ENCODE results near the gene PRRC2B. TPM values are rescaled to one million over a fixed set of nuclear protein-coding genes. Genes with fewer than 3 reads are reported as not detected.
A peak's percentile ranks its signal among the peaks of the same experiment; 100 is the strongest.

PRRC2B gene
- total RNA-seq, 1 experiment from 2014 or later = 48.4 TPM

DNA sequence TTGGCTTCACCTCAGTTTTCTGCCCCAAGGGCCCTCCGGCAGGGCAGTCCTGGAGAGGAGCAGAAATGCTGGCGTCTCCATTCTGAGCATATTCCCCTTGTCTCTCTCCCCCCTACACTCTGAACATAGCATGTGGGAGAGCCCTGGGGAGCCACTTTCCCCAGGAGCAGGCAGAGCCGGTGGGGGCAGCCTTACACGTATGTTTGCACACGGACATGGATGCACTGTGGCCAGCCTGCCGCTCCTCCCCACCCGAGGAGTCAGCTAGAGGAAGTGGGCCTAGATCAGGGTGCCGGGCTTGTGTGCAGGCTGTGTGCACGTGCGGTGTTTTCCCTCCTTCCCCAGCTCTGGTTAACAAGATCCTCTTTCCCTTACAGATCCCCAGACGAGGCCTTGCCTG, 83.5 kb downstream of the PRRC2B start:
- in situ Hi-C loops (cut with HindIII; ENCODE audit: low sequenced_read_pairs) = no loop called here
- no peak for DNase-seq (ENCODE audit: low spot score)

DNA sequence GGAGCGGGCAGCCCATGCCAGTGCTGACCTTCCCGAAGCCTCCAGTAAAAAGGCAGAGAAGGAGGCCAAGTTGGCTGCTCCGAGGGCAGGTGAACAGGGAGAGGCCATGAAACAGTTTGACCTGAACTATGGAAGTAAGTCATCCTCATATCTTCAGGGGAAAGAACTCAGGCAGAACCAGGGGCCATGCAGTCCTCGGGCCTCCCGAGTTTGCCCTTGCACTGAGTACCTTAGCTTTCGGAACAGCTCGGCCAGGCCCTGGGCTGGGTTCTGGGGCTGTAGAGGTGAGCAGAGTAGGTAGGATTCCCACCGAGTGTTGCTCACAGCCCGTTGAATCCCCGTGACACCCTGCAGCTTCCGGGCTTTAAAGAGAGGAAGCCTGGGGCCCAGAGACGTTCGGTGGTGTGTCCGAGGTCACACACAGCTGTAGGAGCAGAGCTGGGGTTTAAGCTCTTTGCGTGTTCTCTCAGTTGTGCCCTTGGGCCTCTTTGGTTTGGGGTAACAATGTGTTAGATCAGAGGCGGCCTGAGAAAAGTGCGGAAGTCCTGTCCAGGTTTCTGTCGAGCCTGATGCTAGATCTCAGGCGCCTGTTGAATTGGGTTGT, 84.0 kb downstream of the PRRC2B start:
- no peak for DNase-seq (ENCODE audit: low spot score)
- in situ Hi-C loops (cut with HindIII; ENCODE audit: low sequenced_read_pairs) = no loop called here

DNA sequence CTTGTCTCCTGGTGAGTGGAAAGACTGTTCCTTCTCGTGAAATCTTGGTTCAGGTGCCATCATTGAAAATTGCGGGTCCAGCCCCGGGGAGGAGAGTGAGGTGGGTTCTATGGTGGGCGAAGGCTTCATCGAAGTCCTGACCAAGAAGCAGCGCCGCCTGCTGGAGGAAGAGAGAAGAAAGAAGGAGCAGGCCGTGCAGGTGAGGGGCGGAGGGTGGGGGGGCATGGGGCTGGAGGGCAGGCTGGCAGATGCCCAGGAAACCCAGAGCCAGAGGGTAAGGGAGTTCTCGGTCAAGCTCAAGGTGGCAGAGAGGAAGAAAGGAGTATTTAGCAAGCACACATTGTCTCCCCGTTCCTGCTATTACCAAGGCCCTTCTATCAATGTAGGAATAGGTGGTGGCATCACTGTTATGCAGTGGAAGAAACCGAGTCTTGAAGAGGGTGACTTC, 84.6 kb downstream of the PRRC2B start:
- DNase-seq (ENCODE audit: low spot score) = peak; percentile 41
- in situ Hi-C loops (cut with HindIII; ENCODE audit: low sequenced_read_pairs) = no loop called here

DNA sequence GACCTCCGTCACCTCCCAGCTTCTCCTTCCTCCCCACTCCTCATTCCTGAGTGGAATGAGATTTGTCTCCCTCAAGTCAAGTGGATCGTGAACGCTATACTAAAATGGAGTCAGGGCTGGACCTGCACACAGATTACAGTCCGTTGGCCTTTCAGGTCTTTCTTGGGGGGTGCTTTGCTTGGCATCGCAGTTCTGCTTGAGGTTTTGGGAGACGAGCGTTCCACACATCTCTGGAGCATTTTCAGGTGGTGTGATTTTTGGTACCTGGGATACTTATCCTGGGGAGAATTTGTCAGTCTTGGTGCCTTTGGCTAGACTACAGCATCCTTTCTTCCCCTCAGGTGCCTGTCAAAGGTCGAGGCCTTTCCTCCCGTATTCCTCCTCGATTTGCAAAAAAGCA, 85.0 kb downstream of the PRRC2B start:
- no peak for DNase-seq (ENCODE audit: low spot score)
- in situ Hi-C loops (cut with HindIII; ENCODE audit: low sequenced_read_pairs) = no loop called here

DNA sequence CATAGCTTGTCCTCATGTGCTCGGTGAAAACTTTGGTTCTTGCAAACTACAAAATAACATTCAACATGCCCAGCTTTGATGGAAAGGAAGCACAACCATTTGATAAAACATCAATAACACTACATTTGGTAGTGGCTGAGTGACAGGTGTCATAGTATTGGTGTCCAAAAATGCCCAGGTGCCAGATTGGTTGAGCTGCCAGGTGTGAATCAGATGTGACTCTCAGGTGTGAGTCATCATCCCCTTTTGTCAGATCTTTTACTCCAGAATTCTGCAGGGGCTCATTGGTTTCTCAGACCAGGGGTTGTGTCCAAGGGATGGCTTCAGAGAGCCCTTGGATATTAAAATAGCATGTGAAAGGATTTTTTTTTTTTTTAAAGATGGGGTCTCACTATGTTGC, 86.4 kb downstream of the PRRC2B start:
- DNase-seq (ENCODE audit: low spot score) = no peak
- in situ Hi-C loops (cut with HindIII; ENCODE audit: low sequenced_read_pairs) = no loop called here

DNA sequence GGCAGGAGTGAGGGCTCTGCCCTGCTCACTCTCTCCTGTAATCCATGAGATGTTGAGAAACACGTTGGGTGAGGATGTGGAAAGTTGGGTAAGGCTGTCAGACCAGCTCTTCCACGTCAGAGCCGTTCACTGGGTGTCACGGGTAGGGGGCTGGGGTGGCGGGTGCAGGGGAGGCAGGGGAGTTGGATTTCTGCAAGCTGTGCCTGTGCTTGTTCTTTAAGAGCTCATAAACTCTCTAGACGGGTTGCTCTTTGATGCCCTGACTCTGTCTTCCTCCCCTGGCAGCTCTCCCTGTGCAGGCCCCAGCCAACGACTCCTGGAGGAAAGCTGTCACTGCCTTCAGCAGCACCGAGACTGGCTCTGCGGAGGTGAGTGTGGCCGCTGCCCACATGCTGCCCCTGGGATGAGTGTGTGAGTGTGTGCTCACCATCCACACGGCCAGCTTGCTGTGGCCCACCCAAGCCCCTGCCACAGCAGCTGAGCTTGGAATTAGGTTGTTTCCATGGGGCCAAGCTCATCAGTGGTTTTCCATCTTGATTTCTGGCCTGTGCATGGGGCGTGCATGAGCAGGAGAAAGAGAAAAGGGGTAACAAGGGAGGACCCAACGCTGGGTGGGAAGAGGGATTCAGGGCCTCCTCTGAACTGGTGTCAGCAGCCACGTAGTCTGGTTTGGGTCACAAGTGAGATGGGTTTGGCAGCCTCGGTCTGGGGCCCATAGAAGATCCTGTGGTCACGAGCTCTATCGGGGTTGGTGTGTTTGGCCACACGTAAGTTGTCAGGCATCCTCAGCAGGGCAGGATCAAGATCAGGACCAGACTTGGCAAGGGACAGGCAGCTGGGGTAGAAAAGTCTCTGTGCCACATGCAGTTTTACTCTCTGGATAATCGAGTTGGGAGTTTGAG, 87.8 kb downstream of the PRRC2B start:
- DNase-seq (ENCODE audit: low spot score) = peak; percentile 46
- in situ Hi-C loops (cut with HindIII; ENCODE audit: low sequenced_read_pairs) = no loop called here

DNA sequence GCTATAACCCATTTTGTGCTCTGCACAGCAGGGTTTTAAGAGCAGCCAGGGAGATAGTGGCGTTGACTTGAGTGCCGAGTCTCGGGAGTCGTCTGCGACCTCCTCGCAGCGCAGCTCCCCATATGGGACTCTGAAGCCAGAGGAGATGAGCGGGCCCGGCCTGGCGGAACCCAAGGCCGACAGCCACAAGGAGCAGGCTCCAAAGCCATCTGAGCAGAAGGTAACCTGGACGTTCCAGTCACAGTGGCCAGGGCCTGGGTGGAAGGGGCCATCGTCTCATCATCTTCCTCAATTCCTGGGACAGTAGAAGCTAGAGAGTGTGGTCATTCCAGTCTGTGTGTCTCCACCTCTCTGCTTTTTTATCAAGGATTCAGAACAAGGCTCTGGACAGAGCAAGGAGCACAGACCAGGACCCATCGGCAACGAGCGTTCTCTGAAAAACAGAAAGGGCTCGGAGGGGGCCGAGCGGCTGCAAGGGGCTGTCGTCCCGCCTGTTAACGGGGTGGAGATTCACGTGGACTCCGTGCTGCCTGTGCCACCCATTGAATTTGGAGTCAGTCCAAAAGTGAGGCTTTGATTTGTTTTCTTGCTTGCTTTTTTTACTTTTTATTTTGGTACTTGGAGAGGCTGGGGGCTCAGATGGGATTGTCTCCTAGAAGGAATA, 88.6 kb downstream of the PRRC2B start:
- no peak for DNase-seq (ENCODE audit: low spot score)
- in situ Hi-C loops (cut with HindIII; ENCODE audit: low sequenced_read_pairs) = no loop called here

DNA sequence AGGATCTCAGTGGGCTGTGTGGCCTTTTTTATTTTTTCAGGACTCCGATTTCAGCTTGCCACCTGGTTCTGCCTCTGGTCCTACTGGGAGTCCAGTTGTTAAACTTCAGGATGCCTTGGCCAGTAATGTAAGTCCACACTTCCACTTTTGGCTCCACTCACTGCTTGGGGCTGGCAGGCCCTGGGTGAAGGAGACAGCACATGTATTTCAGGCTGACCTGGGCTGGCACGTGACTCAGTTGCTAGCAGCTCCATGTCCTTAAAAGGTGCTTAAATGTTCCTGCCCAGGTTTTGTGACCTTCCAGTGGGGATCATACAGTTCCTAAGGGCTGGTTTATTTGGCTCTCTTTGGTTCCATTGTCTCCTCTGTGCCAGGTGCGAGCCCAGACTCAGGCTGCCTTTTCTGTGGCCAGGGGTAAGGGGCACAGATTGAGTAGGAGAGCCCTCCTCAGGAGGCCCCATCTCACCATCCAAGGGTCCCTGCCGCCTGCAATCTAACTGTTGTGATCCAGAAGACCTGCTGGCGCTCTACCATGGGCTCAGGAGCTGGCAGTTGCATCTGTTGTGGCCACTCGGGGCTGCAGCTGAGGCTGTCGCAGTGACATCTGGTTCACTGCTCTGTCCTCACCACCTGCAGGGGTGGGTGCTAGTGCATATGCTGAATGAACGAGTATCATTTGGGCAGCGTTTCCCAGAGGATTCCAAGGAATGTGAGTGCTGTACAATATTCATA, 89.6 kb downstream of the PRRC2B start:
- peak; percentile 64 for DNase-seq (ENCODE audit: low spot score)
- in situ Hi-C loops (cut with HindIII; ENCODE audit: low sequenced_read_pairs) = no loop called here

DNA sequence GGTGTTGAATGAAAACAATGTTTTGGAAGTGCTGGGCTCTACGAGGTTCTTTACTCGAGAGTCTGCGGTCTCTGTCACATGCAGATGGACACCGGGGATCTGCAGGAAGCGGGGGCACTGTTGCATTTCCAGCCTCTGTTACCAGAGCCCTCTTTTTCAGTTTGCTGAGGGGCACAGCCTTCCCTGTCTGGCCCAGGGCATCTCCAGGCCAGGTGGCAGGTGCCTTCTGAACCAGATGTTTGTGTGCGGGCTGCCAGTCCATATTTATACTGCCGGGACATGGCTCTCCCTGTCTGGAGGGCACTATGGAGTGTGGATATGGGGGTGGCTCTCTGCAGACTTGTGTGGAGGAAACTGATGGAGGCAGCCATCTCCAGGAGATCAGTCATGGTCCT, 90.2 kb downstream of the PRRC2B start:
- in situ Hi-C loops (cut with HindIII; ENCODE audit: low sequenced_read_pairs) = no loop called here
- no peak for DNase-seq (ENCODE audit: low spot score)

DNA sequence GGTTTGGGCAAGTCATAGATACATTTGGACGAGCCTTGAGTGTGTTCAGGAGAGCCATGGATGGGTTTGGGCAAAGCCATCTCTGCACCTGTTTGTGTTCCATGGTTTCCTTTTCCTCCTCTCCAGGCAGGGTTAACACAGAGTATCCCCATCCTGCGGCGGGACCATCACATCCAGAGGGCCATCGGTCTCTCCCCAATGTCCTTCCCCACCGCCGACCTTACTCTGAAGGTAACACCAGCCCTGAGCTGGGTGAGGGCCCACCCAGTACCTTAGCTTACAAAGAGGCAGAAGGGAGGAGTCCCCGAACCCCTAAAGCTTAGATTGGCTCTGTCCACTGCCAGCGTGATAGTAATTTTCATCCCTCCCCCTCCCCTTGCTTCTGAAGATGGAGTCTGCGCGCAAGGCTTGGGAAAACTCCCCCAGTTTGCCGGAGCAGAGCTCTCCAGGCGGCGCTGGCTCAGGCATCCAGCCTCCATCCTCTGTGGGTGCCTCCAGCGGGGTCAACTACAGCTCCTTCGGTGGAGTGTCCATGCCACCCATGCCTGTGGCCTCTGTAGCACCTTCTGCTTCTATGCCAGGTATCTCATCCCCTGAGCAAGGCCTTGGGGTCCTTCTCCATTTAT, 90.8 kb downstream of the PRRC2B start:
- no peak for DNase-seq (ENCODE audit: low spot score)
- in situ Hi-C loops (cut with HindIII; ENCODE audit: low sequenced_read_pairs) = no loop called here

DNA sequence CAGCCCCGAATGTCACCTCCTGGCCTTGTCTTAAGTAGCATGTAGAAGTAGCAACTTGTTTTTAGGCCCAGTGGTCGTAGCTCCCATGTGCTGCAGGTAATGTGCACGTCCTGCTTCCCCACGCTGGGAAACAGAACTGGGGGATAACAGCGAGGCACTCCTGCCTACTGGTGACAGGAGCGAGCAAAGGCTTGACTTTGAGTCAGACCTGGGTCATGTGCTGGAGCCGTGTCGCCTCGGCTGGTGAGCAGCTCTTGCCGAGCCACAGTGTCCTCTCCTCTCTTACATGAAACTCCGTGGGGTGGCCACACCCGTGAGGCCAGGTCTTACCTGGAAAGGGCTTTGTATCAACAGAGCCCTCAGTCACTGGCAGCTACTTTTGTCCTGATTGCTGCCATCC, 91.3 kb downstream of the PRRC2B start:
- DNase-seq (ENCODE audit: low spot score) = no peak
- in situ Hi-C loops (cut with HindIII; ENCODE audit: low sequenced_read_pairs) = no loop called here

DNA sequence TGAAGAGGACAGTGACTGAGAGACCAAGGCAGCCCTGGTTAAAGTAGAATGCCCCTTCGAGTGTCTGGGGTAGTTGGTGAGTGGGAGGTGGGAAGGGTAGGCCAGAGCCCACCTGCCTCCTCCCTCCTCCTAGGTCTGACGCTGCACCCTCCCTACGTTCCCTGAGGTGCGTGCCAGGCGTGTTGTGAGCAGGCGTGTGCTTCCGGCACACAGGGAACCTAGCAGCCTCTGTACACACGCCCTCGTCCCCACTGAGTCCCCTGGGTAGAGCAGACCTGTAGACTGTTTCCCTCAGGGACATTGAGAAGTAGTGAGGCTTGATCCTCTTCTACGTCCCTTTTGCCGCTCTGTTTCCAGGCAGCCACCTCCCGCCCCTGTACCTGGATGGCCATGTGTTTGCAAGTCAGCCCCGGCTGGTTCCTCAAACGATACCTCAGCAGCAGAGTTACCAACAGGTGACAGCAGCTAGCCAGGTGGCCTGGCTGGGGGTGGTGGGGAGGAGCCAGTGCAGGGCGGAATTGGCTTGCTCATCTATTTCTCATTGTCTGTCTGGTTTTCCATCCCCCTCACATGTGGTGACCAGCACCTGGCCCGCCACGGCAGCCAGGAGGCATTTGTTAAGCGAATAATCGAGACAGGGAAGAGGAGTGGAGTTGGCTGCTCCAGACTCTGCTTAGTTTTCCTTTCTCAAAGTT, 92.0 kb downstream of the PRRC2B start:
- peak; percentile 70 for DNase-seq (ENCODE audit: low spot score)
- in situ Hi-C loops (cut with HindIII; ENCODE audit: low sequenced_read_pairs) = no loop called here

DNA sequence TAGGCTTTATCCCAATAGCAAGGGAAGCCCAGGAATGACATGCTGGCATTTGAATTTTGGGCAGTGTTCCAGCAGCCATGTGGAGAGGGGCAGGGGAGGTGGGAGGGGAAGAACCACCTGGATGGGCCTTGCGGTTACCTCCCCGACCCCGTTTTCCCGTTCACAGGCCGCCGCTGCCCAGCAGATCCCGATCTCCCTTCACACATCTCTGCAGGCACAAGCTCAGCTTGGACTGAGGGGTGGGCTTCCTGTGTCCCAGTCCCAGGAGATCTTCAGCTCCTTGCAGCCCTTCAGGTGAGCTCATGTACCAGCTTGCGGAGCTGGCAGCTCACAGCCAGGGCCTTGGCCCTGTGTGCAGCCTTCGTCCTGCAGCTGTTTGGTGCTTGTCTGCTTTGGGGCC, 93.1 kb downstream of the PRRC2B start:
- DNase-seq (ENCODE audit: low spot score) = no peak
- in situ Hi-C loops (cut with HindIII; ENCODE audit: low sequenced_read_pairs) = no loop called here

DNA sequence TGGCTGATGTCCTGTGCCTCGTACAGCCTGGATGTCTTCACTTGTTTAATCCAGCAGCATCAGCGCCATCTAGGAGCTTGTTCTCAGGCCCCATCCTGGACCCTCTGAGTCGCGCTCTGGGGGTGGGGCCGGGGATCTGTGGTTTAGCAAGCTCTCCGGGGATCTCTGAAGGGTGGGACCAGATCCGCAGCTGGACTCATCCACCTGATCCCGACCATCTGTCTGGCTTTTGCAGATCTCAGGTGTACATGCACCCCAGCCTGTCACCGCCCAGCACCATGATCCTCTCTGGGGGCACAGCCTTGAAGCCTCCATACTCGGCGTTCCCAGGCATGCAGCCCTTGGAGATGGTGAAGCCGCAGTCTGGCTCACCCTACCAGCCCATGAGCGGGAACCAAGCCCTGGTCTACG, 93.7 kb downstream of the PRRC2B start:
- in situ Hi-C loops (cut with HindIII; ENCODE audit: low sequenced_read_pairs) = no loop called here
- no peak for DNase-seq (ENCODE audit: low spot score)

DNA sequence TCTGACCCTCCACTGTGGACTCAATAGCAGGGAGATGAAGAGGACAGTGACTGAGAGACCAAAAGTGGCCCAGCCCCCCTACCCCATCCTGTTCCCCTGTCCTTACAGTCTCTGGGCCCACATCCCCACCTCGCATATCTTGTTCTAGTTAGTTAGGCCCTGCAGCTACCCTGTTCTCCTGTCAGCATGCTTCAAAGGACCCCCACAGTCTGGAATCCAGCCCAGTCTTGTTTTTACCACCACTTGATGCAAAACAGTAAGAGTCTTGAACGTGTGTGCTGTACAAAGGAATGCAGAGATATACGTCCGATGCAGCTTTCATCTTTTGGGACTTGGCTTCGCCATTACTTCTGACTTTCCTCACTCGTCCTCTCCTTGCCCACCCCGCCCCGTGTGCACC, 96.6 kb downstream of the PRRC2B start:
- in situ Hi-C loops (cut with HindIII; ENCODE audit: low sequenced_read_pairs) = no loop called here

DNA sequence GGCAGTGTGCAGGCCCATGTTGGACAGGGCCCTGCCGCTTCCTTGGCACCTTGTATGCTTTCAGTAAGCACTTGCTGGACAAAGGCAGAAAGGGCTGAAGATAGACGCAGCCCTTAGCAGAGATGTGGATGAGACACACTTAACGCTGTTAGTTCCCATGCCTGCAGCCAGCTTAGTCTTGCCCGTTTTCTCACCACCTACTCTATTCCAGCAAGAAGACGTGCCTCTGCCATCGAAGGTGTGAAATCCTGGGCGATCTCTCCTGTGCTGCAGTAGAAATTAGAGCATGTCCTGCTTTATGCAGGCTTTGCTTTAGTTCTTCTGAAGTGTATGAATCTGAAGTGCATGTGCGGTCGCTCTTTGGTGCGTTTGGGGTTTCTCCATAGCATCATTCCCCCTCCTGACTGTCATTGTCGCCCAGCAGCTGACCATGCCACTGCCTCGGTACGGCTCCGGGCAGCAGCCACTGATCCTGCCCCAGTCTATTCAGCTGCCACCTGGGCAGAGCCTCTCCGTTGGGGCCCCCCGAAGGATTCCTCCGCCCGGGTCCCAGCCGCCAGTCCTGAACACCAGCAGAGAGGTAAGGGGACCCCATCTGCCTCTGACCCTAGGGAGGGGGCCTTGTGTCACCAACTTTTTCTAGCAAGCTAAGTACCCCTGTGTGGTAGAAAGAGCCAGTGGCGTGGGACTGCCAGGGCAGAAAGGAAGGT, 97.3 kb downstream of the PRRC2B start:
- in situ Hi-C loops (cut with HindIII; ENCODE audit: low sequenced_read_pairs) = no loop called here
- no peak for DNase-seq (ENCODE audit: low spot score)

More for the DNA sequence above, 96.6 kb downstream of the PRRC2B start:
- no peak for DNase-seq (ENCODE audit: low spot score)

DNA sequence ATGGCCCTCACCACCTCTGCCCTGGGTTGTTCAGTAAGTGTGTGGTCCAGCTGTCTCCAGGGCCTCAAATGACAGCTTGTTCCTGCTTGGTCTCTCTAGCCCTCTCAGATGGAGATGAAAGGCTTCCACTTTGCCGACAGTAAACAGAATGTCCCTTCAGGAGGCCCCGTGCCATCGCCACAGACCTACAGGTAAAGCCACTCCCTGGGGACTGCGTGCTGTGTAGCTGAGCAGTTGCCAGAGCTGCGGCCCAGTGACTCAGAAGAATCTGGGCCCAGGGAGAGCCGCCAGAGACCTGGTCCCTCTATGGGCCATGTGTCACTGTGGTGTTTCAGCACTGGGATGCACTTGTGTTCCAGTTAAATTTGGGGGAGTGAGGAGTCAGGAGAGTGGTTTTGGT, 98.2 kb downstream of the PRRC2B start:
- no peak for DNase-seq (ENCODE audit: low spot score)
- in situ Hi-C loops (cut with HindIII; ENCODE audit: low sequenced_read_pairs) = no loop called here

DNA sequence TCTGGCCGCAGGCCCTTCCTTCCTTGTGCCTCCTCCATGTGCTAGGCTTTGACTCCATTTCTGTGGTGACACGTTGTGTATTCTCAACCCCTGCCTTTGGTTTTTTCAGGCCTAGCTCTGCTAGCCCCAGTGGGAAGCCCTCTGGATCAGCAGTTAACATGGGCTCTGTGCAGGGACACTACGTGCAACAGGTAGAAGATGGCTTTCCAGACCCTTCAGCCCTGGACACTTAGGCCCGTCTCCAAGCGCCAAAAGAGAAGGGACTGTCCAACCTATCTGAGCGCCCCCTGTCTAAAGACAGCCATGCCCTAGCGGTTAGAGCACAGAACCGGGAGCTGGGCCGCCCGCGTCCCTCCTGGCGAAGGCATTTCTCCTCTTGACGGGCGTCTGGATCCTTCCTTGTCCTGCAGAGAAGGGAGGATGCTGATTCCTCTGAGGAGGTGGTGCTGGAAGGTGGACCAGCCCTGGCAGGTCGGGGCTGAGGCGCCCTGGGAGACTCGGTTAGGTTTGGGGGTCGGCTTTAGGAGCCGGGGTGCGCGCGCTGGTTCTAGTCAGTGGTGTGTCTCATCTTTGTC, 100.5 kb downstream of the PRRC2B start:
- no peak for DNase-seq (ENCODE audit: low spot score)
- in situ Hi-C loops (cut with HindIII; ENCODE audit: low sequenced_read_pairs) = no loop called here
